Body of pancreas (tissue), 4 donors: ENCODE results near the gene EML4.
"Not testable (repeated sequence)": the region's sequence is repeated elsewhere in the genome, so short reads cannot be mapped to it uniquely, and the experiment has no call there.

Source experiments
- CTCF ChIP-seq, 7 experiments: fragments of 450-650 bp in 4 of 7; fragments of 200-600 bp in 3 of 7; sonication (generic) in 3 of 7; IDR thresholded peaks; one replicate each; pipeline ENCODE4 v1.5.1; 2016 to 2019; ENCODE audit warnings: antibody characterized with exemption in 7 of 7
- POLR2A ChIP-seq, 3 donors: fragments of 450-650 bp; IDR thresholded peaks; one replicate each; pipeline ENCODE4 v1.6.1; 2016; ENCODE audit warnings: antibody characterized with exemption in 3 of 3, mild to moderate bottlenecking in 2 of 3

GRCh38 chr2:42347518-42347917, 178.4 kb downstream of the EML4 start:
- not testable (repeated sequence) for TF ChIP-seq POLR2A, CTCF (IDR thresholded peaks at IDR 0.05)
